GM19099 (cell line): Measurements from ENCODE around the gene REPIN1.

Experiments used
- POLR2A ChIP-seq: IDR thresholded peaks from 3 replicates; pipeline ENCODE4 v1.6.1; 2011; ENCODE audit warnings: low read depth; ENCODE audit not compliant: insufficient read length; ENCODE audit errors: extremely low read depth

Gene REPIN1

DNA sequence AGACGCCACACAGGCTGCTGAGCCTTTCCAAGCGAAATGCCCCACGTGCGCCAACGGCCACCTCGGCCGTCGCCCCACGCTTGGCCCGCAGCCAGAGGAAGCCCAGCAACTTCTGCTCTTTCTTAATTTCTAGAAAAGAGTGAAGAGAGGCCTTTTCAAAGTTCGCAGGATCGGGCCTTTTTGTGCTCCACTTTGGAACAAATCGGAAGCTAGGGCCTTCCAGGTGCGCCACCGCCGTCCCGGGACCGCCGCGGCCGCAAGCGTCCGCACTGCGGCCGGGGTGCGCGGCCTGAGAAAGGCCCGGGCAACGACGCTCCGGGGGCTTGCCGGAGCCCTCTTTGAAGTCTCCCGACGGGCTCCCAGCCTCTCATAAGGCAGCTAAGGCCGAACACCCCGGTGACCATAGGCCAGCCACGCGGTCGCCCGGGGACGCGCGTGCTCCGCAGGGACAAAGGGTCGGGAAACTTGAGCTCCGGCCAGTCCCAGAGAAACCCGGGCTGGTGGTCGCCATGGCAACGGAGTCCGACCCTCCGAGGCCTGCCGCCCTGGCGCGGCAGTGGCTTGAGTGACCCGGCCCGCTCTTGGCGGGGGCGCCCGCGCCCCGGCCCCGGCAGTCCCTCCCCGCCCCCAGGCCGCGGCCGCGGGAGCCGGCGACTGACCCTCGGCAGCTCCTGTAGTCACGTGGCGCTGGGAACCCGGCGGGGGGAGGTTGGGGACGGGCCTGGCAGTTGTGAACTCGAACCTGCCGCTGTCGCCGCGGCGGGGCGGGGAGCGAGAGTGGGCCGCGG lies at the start of gene REPIN1:
Gene REPIN1 (plus strand): TSS at position 727 of the 788 bp plus-strand sequence. CDS start 890 bp downstream, outside the sequence.
- peak; percentile 89 for TF ChIP-seq POLR2A

- TF ChIP-seq POLR2A: no peak
Measured at GRCh38 chr7:150321788-150322113, 46.9 kb upstream of the REPIN1 start.

GRCh38 chr7:150322114-150322832 lies 46.3 kb upstream of the REPIN1 start:
- TF ChIP-seq POLR2A: no peak

DNA sequence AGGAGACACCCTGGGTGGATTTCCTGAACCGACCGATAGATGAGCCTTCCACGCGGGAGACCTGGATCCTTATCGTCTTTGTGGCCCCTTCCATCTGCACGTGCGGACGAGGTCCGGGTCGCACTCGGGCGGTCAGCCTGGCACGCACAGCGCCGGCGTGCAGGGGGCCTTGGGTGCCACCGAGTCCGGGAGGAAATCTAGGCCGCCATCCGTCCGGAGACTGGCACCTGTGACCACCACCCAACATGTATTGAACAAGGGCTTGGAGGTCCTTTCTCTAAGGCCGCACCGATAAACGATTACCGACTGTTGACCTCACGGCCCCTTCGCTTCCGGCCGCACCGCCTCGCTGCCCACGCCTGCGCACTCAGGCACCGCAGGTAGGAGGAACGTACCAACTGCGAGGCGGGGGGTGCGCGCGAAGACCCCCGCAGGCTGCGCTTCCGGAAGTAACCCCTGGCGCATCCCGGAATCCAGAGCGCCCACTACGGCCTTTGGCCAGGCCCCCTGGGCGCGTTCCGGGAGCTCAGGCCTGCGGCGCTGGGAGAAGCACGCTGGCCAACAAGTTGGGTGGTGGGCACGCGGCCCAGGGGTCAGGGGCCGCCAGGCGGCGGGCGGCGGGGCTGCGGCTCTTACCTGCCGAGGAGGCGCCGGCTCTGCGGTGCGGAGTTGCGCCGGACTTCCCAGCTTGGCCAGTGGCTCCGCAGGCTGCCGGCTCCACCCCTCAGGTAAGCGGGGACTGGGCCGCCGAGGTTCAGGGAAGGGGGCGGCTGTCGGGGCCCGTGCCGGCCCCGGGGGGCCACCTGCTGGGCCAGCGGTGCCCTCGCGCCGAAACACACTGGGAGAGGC lies 45.6 kb upstream of the REPIN1 start, which contains the start of the genes ACTR3C and LRRC61:
Gene ACTR3C (minus strand): TSS at position 713 of the 849 bp plus-strand sequence. CDS start 28,249 bp downstream, outside the sequence.
Gene LRRC61 (plus strand): TSS at position 523 of the 849 bp plus-strand sequence. CDS start 13,507 bp downstream, outside the sequence.
- peak; percentile 64 for TF ChIP-seq POLR2A

DNA sequence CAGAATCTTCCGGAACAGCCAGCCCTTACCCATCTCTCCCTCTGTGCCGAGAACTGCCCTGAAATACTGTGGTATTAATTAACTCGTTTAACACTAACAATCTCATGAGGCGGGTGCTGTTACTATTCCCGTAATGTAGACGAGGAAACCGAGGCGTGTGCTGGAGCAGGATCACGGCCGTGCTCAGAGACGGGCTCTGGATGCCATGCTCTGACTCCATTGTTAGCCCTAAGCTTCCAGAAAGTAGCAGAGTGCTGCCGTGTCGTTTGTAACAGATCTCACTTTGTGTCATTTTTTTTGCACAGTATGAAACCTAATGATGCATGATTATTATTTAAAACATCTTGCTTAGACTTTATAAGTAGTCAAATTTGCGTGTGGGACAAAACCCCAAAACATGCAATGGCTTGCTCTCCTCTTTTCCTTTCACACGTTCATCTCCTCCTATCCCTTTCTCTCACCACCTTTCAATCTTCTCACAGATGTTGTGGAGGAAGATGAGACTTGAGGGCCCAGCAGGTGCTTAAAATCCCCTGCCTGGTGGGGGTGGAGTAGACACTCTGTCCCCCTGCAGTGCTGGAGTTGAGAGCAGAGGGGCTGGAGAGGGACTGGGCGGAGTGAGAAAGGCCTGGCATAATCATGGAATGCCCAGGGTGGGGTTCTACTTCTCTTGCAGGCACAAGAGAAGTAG lies 44.8 kb upstream of the REPIN1 start:
- no peak for TF ChIP-seq POLR2A

- TF ChIP-seq POLR2A: no peak
Measured at GRCh38 chr7:150324373-150324961, 44.2 kb upstream of the REPIN1 start.

DNA sequence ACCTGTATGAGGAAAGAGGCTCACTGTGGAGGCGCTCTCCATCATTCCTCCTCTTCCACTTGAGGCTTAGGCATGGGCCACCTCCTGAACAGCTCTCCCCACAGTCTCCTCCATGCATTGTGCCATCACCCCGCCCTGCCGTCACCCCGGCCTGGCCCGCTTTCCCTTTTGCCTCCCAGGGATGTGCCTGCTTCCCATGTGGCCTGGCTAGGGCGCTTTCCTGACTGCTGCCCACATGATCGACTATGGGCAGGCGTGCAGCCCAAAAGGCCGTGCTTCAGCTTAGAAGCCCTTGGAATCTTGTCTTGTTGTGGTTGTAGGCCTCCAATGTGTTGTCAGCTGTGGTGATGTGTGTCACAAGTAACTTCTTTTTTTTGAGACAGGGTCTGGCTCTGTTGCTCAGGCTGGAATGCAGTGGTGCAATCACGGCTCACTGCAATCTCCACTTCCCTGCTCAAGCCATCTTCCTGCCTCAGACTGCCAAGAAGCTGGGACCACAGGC lies 43.5 kb upstream of the REPIN1 start:
- TF ChIP-seq POLR2A: no peak

- TF ChIP-seq POLR2A: no peak
Measured at GRCh38 chr7:150325901-150326300, 42.7 kb upstream of the REPIN1 start.

- TF ChIP-seq POLR2A: no peak
Measured at GRCh38 chr7:150326657-150327268, 41.9 kb upstream of the REPIN1 start.

DNA sequence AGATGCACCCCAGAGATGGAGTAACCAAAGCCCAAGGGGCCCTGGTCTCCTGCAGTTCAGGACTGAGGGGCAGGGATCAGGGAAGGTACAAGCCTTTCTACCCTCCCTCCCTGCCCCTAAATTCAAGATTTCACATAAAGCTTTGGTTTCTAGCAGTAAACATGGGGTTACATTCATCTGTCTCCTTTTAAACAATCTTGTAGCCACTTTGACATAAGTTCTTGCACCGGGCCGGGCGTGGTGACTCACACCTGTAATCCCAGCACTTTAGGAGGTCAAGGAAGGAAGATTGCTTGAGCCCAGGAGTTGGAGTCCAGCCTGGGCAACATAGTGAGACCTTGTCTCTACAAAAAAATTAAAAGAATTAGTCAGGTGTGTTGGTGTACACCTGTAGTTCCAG lies 41.3 kb upstream of the REPIN1 start:
- no peak for TF ChIP-seq POLR2A

DNA sequence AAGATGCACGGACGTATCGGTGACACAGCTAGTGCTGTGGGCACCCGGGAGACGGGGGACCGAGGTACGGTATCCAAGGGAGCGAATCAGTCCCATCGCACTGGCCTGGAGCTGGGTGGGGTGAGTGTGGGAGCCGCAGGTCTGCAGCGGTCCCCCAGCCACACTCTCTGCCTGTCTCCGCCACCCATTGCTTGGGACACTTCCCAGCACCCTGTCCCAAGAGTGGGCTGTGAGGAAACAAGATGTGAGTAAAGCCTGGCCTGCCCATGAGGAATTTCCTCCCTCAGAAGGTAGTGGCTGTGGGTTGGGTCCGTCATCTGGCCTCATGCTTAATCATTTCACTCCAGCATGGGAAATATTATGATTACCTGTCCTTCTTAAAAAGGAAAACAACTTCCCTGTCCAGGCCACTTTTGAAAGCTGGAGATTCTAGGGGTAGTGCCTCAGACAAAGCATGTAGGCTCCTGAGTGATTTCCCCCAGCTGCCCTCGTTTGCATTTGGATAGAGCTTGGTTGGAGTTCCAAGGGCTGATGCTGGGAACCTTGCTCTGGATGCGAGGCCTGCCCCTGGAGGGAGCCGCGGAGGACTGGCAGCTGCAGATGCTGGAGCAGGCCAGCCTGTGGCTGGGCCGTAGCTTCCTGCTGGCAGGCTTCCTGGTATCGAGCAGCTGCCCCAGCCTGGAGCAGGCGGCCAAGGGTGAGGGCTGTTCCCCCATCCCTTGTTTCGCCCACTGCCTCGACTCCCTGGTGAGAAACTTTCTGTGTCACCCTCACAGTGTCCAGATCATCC lies 39.1 kb upstream of the REPIN1 start:
- no peak for TF ChIP-seq POLR2A

DNA sequence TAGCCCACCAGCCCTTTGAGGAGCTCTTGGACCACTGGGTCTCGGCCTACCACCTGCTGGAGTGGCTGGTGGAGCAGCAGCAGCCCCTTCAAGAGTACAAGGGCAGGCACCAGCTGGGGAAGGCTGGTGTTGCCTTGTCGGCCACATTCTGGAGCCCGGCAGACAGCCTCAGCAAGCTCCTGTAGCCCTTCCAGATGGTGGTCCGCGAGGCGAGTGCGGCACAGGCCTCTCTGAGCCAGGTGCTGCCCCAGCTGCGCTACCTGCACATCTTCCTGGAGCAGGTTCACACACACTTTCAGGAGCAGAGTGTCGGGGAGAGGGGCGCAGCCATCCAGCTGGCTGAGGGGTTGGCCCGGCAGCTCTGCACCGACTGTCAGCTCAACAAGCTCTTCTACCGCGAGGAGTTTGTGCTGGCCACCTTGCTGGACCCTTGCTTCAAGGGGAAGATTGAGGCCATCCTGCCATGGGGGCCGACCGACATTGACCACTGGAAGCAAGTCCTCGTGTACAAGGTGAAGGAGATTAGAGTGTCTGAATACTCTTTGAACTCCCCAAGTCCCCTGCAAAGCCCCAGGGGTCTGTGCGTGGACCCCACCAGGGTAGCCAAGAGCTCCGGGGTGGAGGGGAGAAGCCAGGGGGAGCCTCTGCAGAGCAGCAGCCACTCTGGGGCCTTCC lies 38.3 kb upstream of the REPIN1 start:
- no peak for TF ChIP-seq POLR2A
